ENCODE results near the gene ALMS1. TPM values are rescaled to one million over a fixed set of nuclear protein-coding genes. Genes with fewer than 3 reads are reported as not detected.

The ALMS1 gene
- total and polyA plus RNA-seq, 2 of the 8 experiments (the other 6 are each of a cell fraction or from before 2014, with no cell fraction given) = 21.8 to 45.6 TPM

- TF ChIP-seq CHD7 (IDR thresholded peaks at IDR 0.05; ENCODE audit: insufficient replicate concordance, low read length) (no peak), RXRA (IDR thresholded peaks at IDR 0.05; ENCODE audit: insufficient read depth, low read depth, low read length) (no peak), NRF1 (IDR thresholded peaks at IDR 0.05; ENCODE audit: low read depth, low read length) (no peak), NANOG (IDR thresholded peaks at IDR 0.05; ENCODE audit: insufficient read depth, low read depth, low read length, poor library complexity, severe bottlenecking) (no peak)
These were observed 17.6 kb downstream of the ALMS1 start (continued) for GRCh38 chr2:73403237-73403636.
